ENCODE measurements around the gene CGGBP1.
A peak's percentile ranks its signal among the peaks of the same experiment; 100 is the strongest.

CGGBP1 gene

DNA sequence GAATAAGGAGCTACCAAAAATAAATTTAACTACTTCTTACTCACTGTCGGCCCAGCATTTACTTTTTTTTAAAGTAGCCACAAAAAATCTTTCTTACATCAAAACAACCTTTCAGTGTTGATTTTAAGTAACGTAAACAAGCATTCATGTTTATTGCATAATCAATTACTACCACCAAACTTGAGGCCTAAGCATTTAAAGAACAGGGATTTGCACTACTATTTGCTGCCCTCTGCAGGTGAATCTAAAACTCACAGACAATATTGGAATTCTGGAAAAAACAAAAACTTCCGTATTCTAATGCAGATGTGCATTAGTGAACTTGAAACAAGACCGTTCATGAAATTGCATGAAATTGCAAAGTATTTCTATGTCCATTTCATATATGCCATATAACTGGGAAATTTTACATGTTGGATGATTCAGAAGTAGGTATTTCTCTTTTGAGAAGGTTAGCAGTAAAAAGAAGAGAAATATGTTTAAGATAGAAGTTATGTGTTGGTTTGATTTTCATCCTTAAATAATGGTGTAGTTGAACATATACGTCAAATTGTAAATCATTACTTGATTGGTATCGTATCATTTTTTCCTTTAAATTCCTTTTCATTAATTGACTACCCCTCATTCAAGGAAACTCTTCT lies 55.6 kb downstream of the CGGBP1 start:
- no peaks in the 10 kb centered on the region for H4K20me1 ChIP-seq (ENCODE audit: control insufficient read depth, insufficient read depth, low read depth, low read length)
- no peaks in the 10 kb centered on the region for H3K9me3 ChIP-seq (ENCODE audit: control insufficient read depth, insufficient read depth, low read length)
- no peaks in the 10 kb centered on the region for H3K27me3 ChIP-seq (ENCODE audit: control insufficient read depth, low read length)
- no peak overlapping the region for H3K4me3 ChIP-seq (ENCODE audit: low read length)
- H3K36me3 ChIP-seq (ENCODE audit: control insufficient read depth, low read length) = no peaks in the 10 kb centered on the region
- H3K27ac ChIP-seq (ENCODE audit: low read depth, low read length) = no peak overlapping the region
- TF ChIP-seq CTCF (IDR thresholded peaks at IDR 0.05; ENCODE audit: low read depth, low read length, poor library complexity, severe bottlenecking) (peak; percentile 80), EZH2phosphoT487 (IDR thresholded peaks at IDR 0.05; ENCODE audit: borderline replicate concordance, low read length) (no peak)
- H3K79me2 ChIP-seq (ENCODE audit: control insufficient read depth, low read length) = no peaks in the 10 kb centered on the region
- H3K9me2 ChIP-seq (replicated peaks; ENCODE audit: control insufficient read depth, low read length) = no peaks in the 10 kb centered on the region
- H3F3A ChIP-seq (ENCODE audit: control insufficient read depth, insufficient read depth) = no peaks in the 10 kb centered on the region
- peaks cover 25% of the 10 kb centered on the region for H3K4me1 ChIP-seq (ENCODE audit: control insufficient read depth, low read length)
- H3K4me2 ChIP-seq (ENCODE audit: low read length) = no peak overlapping the region

DNA sequence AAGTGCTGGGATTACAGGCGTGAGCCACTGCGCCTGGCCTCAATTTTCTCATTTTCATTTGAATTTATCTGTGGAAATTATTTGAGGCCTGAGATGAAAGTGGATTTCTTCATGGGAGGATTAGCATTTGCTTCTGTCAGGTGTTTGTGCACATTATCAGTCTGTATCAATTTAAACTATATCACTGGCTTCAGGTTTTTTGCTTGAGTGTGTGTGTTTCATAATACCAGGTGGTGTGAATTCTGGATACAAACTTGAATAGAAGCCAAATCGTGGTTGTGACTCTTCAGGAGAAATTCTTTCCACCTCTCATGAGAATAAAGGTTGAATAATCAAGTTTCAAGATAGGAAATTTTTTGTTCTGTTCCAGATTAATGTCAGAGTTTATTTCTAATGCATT lies 56.4 kb downstream of the CGGBP1 start:
- Histone ChIP-seq H3K27ac (ENCODE audit: low read depth, low read length) (no peak overlapping the region), H3K27me3 (ENCODE audit: control insufficient read depth, low read length) (no peaks in the 10 kb centered on the region), H4K20me1 (ENCODE audit: control insufficient read depth, insufficient read depth, low read depth, low read length) (no peaks in the 10 kb centered on the region), H3K4me1 (ENCODE audit: control insufficient read depth, low read length) (peaks cover 25% of the 10 kb centered on the region), H3K79me2 (ENCODE audit: control insufficient read depth, low read length) (no peaks in the 10 kb centered on the region), H3F3A (ENCODE audit: control insufficient read depth, insufficient read depth) (no peaks in the 10 kb centered on the region), H3K4me2 (ENCODE audit: low read length) (no peak overlapping the region), H3K9me3 (ENCODE audit: control insufficient read depth, insufficient read depth, low read length) (no peaks in the 10 kb centered on the region), H3K36me3 (ENCODE audit: control insufficient read depth, low read length) (no peaks in the 10 kb centered on the region), H3K9me2 (replicated peaks; ENCODE audit: control insufficient read depth, low read length) (no peaks in the 10 kb centered on the region), H3K4me3 (ENCODE audit: low read length) (no peak overlapping the region)
- TF ChIP-seq CTCF (IDR thresholded peaks at IDR 0.05; ENCODE audit: low read depth, low read length, poor library complexity, severe bottlenecking) (no peak), EZH2phosphoT487 (IDR thresholded peaks at IDR 0.05; ENCODE audit: borderline replicate concordance, low read length) (no peak)
